SU-DHL-6 (cell line): ENCODE data around the gene COL15A1.

Experiments
- EZH2phosphoT487 ChIP-seq: fragments of 200-600 bp; sonication (generic), shearing (Covaris generic); conservative IDR thresholded peaks from 2 replicates; pipeline ENCODE4 v1.6.1; 2018; ENCODE audit warnings: mild to moderate bottlenecking, antibody characterized with exemption, low read length, moderate library complexity, mixed read lengths
- TF ChIP-seq, protein P1 (sequence below): fragments of 200-600 bp; sonication (generic); IDR thresholded peaks from one replicate; pipeline ENCODE4 v1.5.1; 2017; ENCODE audit warnings: antibody characterized with exemption, mild to moderate bottlenecking, low read length, moderate library complexity; ENCODE audit not compliant: insufficient read depth, poor library complexity, severe bottlenecking

DNA sequence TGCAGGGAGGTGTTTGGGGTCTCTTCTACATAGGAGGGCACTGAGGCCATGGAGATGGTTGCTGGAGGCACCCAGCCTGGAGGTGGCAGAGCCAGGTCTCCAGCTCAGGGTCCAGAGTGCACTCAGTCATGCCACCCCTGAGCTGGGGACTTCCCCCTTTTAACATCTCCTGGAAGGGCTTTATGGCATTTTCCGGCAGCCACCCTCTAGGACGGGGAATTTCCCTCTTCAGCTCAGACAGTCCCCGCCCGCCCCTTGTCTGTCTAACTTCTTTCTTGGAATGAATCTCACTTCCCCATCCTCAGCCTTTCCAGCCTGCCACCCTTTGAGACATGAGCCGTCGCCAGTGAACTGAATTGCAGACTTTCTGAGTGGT, 49.9 kb downstream of the COL15A1 start:
- TF ChIP-seq, protein P1, sequence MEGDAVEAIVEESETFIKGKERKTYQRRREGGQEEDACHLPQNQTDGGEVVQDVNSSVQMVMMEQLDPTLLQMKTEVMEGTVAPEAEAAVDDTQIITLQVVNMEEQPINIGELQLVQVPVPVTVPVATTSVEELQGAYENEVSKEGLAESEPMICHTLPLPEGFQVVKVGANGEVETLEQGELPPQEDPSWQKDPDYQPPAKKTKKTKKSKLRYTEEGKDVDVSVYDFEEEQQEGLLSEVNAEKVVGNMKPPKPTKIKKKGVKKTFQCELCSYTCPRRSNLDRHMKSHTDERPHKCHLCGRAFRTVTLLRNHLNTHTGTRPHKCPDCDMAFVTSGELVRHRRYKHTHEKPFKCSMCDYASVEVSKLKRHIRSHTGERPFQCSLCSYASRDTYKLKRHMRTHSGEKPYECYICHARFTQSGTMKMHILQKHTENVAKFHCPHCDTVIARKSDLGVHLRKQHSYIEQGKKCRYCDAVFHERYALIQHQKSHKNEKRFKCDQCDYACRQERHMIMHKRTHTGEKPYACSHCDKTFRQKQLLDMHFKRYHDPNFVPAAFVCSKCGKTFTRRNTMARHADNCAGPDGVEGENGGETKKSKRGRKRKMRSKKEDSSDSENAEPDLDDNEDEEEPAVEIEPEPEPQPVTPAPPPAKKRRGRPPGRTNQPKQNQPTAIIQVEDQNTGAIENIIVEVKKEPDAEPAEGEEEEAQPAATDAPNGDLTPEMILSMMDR: no peak
- TF ChIP-seq EZH2phosphoT487: no peak
